ENCODE data around the gene ADAT2. TPM values are rescaled to one million over a fixed set of nuclear protein-coding genes. Genes with fewer than 3 reads are reported as not detected.

ADAT2 gene
- total RNA-seq, 2 donors from 2014 or later, result 8.7 to 10.6 TPM

DNA sequence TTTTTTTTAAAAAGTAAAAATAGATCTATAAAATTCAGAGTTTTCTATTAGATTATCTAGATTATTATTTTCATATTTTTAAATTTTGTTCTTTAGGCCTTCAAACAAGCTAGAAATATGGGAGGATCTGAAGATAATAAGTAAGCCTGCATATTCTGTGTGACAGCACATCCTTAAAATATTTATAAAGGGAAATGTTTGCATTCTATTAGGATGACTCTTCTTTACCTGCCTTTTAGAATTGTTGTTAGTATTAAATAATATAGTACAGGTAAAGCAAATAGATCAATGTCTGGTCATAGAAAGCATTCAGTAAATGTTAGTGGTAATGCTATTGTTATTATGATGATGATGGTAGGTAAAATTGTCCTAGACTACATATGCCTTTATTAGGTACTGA is 17.5 kb upstream of the ADAT2 start:
- Histone ChIP-seq H3K9me3 (ENCODE audit: control insufficient read depth, low read length) (no peaks in the 10 kb centered on the region), H3K9ac (ENCODE audit: extremely low read depth, low read length, poor library complexity, severe bottlenecking) (no peak overlapping the region), H3K36me3 (ENCODE audit: control insufficient read depth, insufficient read depth, low read length) (no peaks in the 10 kb centered on the region), H3K4me1 (ENCODE audit: control insufficient read depth, insufficient read depth, low read length) (no peaks in the 10 kb centered on the region), H3K27me3 (ENCODE audit: control insufficient read depth, insufficient read depth, low read length, poor library complexity, severe bottlenecking) (no peaks in the 10 kb centered on the region), H3K27ac (ENCODE audit: low read depth, low read length) (no peak overlapping the region), H3K4me3 (ENCODE audit: low read length) (no peak overlapping the region)
- H3K4me3 Mint-ChIP-seq, result no peak overlapping the region
- no peaks in the 10 kb centered on the region for H3K9me3 Mint-ChIP-seq
- peaks cover under 1% of the 10 kb centered on the region for H3K36me3 Mint-ChIP-seq (ENCODE audit: low read depth)
- no peaks in the 10 kb centered on the region for H3K27me3 Mint-ChIP-seq (ENCODE audit: insufficient read depth)
- H3K4me1 Mint-ChIP-seq, result no peaks in the 10 kb centered on the region
- no peak overlapping the region for H3K27ac Mint-ChIP-seq
- DNase-seq, result no peak
- TF ChIP-seq, protein P1, sequence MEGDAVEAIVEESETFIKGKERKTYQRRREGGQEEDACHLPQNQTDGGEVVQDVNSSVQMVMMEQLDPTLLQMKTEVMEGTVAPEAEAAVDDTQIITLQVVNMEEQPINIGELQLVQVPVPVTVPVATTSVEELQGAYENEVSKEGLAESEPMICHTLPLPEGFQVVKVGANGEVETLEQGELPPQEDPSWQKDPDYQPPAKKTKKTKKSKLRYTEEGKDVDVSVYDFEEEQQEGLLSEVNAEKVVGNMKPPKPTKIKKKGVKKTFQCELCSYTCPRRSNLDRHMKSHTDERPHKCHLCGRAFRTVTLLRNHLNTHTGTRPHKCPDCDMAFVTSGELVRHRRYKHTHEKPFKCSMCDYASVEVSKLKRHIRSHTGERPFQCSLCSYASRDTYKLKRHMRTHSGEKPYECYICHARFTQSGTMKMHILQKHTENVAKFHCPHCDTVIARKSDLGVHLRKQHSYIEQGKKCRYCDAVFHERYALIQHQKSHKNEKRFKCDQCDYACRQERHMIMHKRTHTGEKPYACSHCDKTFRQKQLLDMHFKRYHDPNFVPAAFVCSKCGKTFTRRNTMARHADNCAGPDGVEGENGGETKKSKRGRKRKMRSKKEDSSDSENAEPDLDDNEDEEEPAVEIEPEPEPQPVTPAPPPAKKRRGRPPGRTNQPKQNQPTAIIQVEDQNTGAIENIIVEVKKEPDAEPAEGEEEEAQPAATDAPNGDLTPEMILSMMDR (conservative IDR thresholded peaks at IDR 0.05), result no peak

DNA sequence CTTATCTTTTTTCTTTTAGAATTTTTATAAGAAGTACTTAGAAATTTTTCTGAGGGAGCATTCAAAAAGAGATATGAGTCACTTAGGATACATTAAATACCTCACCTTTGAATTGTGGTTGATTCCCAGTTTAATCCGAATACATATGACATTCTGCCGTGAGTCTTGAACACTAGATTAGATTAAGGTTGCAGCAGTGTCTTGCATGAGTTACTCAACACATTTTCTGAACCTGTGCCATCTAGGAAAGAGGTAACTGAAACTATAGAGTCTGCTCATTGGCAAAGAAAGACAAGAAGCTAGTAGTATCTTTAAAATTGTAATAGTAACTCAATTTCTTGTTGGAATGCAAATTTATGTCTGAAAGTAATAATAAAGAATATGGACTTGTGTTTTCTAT is 15.1 kb upstream of the ADAT2 start:
- Mint-ChIP-seq H3K36me3 (ENCODE audit: low read depth) (peaks cover 6% of the 10 kb centered on the region), H3K27ac (no peak overlapping the region), H3K9me3 (no peaks in the 10 kb centered on the region), H3K27me3 (ENCODE audit: insufficient read depth) (no peaks in the 10 kb centered on the region), H3K4me1 (no peaks in the 10 kb centered on the region), H3K4me3 (no peak overlapping the region)
- TF ChIP-seq, protein P1 (conservative IDR thresholded peaks at IDR 0.05), result no peak
- no peaks in the 10 kb centered on the region for H3K4me1 ChIP-seq (ENCODE audit: control insufficient read depth, insufficient read depth, low read length)
- no peak overlapping the region for H3K4me3 ChIP-seq (ENCODE audit: low read length)
- DNase-seq, result no peak
- H3K9me3 ChIP-seq (ENCODE audit: control insufficient read depth, low read length), result no peaks in the 10 kb centered on the region
- H3K9ac ChIP-seq (ENCODE audit: extremely low read depth, low read length, poor library complexity, severe bottlenecking), result no peak overlapping the region
- H3K36me3 ChIP-seq (ENCODE audit: control insufficient read depth, insufficient read depth, low read length), result peaks cover 8% of the 10 kb centered on the region
- H3K27me3 ChIP-seq (ENCODE audit: control insufficient read depth, insufficient read depth, low read length, poor library complexity, severe bottlenecking), result no peaks in the 10 kb centered on the region
- H3K27ac ChIP-seq (ENCODE audit: low read depth, low read length), result no peak overlapping the region
- 90 to 100% methylated on average over 2 of the region's 2 CpGs for WGBS, 2 experiments (ENCODE audit: insufficient coverage in 1 of 2, insufficient read length in 1 of 2)

DNA sequence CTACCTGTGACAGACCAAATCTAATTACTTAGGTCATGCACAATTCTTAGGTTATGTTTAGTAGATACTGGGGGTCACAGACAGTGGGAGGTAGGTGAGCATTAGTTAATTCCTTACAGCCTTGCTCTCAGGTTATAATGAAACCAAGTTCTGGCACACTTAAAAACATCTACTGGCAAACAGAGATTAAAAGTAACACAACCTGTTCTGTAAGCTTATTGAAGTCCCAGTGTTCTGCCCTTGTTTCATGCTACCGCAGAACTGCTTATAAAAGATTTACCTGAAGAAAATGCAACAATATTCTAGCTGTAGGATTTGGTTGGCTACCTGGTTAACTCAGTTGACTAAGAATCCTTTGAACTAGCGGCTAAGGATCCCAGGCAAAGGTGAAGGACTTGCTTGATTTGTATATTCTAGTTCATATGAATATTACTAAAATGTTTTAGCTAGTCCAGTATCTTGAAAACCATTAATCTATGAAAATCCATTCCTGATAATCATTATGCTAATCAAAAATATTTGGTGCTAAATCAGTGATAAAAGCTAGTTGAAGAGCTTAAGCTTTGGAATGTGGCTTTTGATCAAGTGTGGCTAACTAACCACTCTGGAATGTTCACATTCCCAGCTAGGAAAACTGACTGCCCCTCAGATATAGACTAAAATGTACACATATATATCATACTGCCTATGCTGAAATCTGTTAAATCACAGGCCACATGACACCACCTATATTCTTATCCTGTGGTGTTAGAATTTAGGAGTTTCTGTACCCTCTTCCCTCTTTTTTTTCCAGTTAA is 7.3 kb upstream of the ADAT2 start:
- WGBS, 2 experiments (ENCODE audit: insufficient coverage in 1 of 2, insufficient read length in 1 of 2), result 14 to 74% methylated on average over 1 to 2 of the region's 2 CpGs
- peaks cover 6% of the 10 kb centered on the region for H3K36me3 Mint-ChIP-seq (ENCODE audit: low read depth)
- H3K27ac Mint-ChIP-seq, result no peak overlapping the region
- H3K9me3 Mint-ChIP-seq, result no peaks in the 10 kb centered on the region
- no peaks in the 10 kb centered on the region for H3K4me1 Mint-ChIP-seq
- Histone ChIP-seq H3K9me3 (ENCODE audit: control insufficient read depth, low read length) (no peaks in the 10 kb centered on the region), H3K27me3 (ENCODE audit: control insufficient read depth, insufficient read depth, low read length, poor library complexity, severe bottlenecking) (no peaks in the 10 kb centered on the region), H3K9ac (ENCODE audit: extremely low read depth, low read length, poor library complexity, severe bottlenecking) (no peak overlapping the region), H3K27ac (ENCODE audit: low read depth, low read length) (no peak overlapping the region), H3K36me3 (ENCODE audit: control insufficient read depth, insufficient read depth, low read length) (peaks cover 8% of the 10 kb centered on the region), H3K4me1 (ENCODE audit: control insufficient read depth, insufficient read depth, low read length) (no peaks in the 10 kb centered on the region), H3K4me3 (ENCODE audit: low read length) (no peak overlapping the region)
- TF ChIP-seq, protein P1 (conservative IDR thresholded peaks at IDR 0.05), result no peak
- no peaks in the 10 kb centered on the region for H3K27me3 Mint-ChIP-seq (ENCODE audit: insufficient read depth)
- no peak for DNase-seq
- no peak overlapping the region for H3K4me3 Mint-ChIP-seq
